Thyroid gland (tissue), 4 donors: ENCODE data around the gene ADCY5. TPM values are rescaled to one million over a fixed set of nuclear protein-coding genes. Genes with fewer than 3 reads are reported as not detected.

ENCODE experiments used
- DNase-seq, 2 donors: peaks; one replicate each; pipeline ENCODE4 v3.0.0-alpha.2; 2019
- H3K27ac ChIP-seq, 3 donors: fragments of 200-600 bp; sonication (generic); 1 replicate in 2 of 3; 2 replicates in 1 of 3; pipeline ENCODE4 v1.5.1; 2016 to 2019; ENCODE audit warnings: mild to moderate bottlenecking in 1 of 3, moderate library complexity in 1 of 3
- H3K27me3 ChIP-seq: fragments of 200-600 bp; sonication (generic); one replicate; pipeline ENCODE4 v1.5.1; 2019
- H3K36me3 ChIP-seq, 2 donors: fragments of 200-600 bp; sonication (generic); one replicate each; pipeline ENCODE4 v1.5.1; 2016 to 2019
- H3K4me1 ChIP-seq, 2 donors: fragments of 200-600 bp; sonication (generic); one replicate each; pipeline ENCODE4 v1.5.1; 2017 to 2019
- H3K4me3 ChIP-seq, 3 donors: fragments of 200-600 bp; sonication (generic); replicated peaks in 1 of 3; 1 replicate in 2 of 3; 2 replicates in 1 of 3; pipeline ENCODE4 v1.5.1; 2016; ENCODE audit warnings: mild to moderate bottlenecking in 1 of 3
- H3K9me3 ChIP-seq: fragments of 200-600 bp; sonication (generic); one replicate; pipeline ENCODE4 v1.5.1; 2017
- CTCF ChIP-seq, 6 experiments: fragments of 200-600 bp in 3 of 6; fragments of 450-650 bp in 3 of 6; sonication (generic) in 3 of 6; IDR thresholded peaks; one replicate each; pipeline ENCODE4 v1.5.1; 2016 to 2019; ENCODE audit warnings: antibody characterized with exemption in 6 of 6, mild to moderate bottlenecking in 2 of 6, inconsistent platforms in 1 of 6, moderate library complexity in 1 of 6
- POLR2A ChIP-seq, 2 donors: fragments of 450-650 bp; IDR thresholded peaks; one replicate each; pipeline ENCODE4 v1.6.1; 2017; ENCODE audit warnings: antibody characterized with exemption in 2 of 2, mild to moderate bottlenecking in 2 of 2, moderate library complexity in 1 of 2
- WGBS, 2 donors: methylation state at CpG; one replicate each; pipeline ENCODE4 v1.1.5; 2017; 5-methylcytosine and 5-hydroxymethylcytosine counted together
- intact Hi-C: fragments of 100-400 bp; cut with DNase I; formaldehyde crosslinking; loops from one replicate; pipeline ENCODE4 v1.15.1; 2023
- total RNA-seq, 4 donors: library from RNA; depleted of rRNA; stranded (reverse); fragments of >200 nt; gene quantifications; one replicate each; pipeline ENCODE4 v1.2.3, GENCODE V29; 2016

ADCY5 gene
- total RNA-seq, 4 donors from 2014 or later, result 0.78 to 2.7 (median 1.8) TPM

DNA sequence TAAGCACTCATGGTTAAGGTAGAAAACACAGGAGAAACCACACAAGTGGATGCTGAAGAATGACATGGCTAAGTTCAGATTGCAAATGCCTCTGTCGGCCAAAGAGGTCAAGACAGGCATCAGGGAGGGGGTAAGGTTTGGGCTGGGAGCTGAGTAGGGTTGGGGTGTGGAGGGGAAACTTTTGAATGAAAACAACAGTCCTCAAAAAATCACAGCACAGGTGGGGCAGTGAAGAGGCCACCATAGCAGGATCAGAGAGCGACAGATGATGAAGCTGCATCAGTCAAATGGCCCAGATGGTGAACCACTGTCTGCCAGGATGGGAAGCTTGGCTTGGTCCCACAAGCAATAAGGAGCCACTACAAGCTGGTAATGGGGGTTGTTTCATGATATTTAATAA is 74.9 kb downstream of the ADCY5 start:
- H3K36me3 ChIP-seq, result no peaks in the 10 kb centered on the region
- no peaks in the 10 kb centered on the region for H3K4me1 ChIP-seq
- H3K9me3 ChIP-seq, result no peaks in the 10 kb centered on the region
- H3K27me3 ChIP-seq, result no peaks in the 10 kb centered on the region
- H3K4me3 ChIP-seq, result no peak overlapping the region
- DNase-seq, result no peak
- WGBS, 2 donors, result 68% methylated on average over 2 of the region's 2 CpGs
- TF ChIP-seq POLR2A (IDR thresholded peaks at IDR 0.05) (no peak), CTCF (IDR thresholded peaks at IDR 0.05) (no peak)
- intact Hi-C loops, result no loop called here
- H3K27ac ChIP-seq, result no peak overlapping the region

GRCh38 chr3:123373474-123373987 is 75.4 kb downstream of the ADCY5 start:
- TF ChIP-seq POLR2A (IDR thresholded peaks at IDR 0.05), result no peak
- no peak for TF ChIP-seq CTCF (IDR thresholded peaks at IDR 0.05)
- H3K4me3 ChIP-seq, result no peak overlapping the region
- intact Hi-C loops, result no loop called here
- no peaks in the 10 kb centered on the region for H3K4me1 ChIP-seq
- no peak overlapping the region for H3K27ac ChIP-seq
- H3K27me3 ChIP-seq, result no peaks in the 10 kb centered on the region
- WGBS, 2 donors, result 24 to 29% methylated on average over 9 to 12 of the region's 13 CpGs
- DNase-seq, result peak; percentile 55 to 75
- H3K9me3 ChIP-seq, result no peaks in the 10 kb centered on the region
- no peaks in the 10 kb centered on the region for H3K36me3 ChIP-seq

DNA sequence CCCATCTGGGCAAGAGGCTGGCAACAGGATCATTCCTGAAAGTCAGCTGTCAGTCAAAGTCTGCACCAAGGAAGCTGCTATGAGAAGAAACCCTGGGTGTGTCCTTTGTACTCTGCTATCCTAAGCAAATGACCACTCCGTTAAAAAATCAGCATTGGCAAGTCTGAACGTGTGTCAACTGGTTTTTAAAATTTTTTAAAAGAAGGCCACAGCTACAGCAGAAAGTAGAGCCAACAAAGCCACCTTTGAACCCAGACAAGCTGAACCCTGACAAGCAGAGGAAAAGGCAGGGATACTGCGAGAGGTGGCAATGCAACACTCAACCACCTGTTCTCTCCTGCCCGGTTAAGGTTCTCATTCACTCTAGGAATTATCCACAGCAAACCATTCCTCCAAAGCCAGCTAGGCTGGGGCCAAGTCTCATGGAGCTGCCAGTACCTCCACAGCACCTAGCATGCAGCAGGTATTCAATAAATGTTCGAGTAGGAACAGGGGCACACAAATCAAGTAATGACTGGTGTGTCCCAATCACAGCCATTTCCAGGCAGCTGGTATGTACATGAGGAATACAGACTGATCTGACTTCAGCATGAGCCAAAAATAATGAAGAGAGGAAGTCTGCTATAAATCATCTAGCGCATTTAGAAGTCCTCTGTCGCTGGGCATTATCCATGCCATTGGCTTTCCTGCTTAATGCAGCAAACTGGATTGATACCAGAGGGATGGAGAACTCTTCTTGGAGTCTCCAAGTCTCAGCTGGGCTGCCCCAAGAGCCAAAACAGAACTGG is 76.0 kb downstream of the ADCY5 start:
- intact Hi-C loops, result no loop called here
- H3K27me3 ChIP-seq, result no peaks in the 10 kb centered on the region
- H3K4me1 ChIP-seq, result no peaks in the 10 kb centered on the region
- no peaks in the 10 kb centered on the region for H3K36me3 ChIP-seq
- DNase-seq, result no peak
- no peak overlapping the region for H3K27ac ChIP-seq
- TF ChIP-seq POLR2A (IDR thresholded peaks at IDR 0.05), result no peak
- no peak for TF ChIP-seq CTCF (IDR thresholded peaks at IDR 0.05)
- no peaks in the 10 kb centered on the region for H3K9me3 ChIP-seq
- no peak overlapping the region for H3K4me3 ChIP-seq
- 76 to 77% methylated on average over 7 of the region's 7 CpGs for WGBS, 2 donors

DNA sequence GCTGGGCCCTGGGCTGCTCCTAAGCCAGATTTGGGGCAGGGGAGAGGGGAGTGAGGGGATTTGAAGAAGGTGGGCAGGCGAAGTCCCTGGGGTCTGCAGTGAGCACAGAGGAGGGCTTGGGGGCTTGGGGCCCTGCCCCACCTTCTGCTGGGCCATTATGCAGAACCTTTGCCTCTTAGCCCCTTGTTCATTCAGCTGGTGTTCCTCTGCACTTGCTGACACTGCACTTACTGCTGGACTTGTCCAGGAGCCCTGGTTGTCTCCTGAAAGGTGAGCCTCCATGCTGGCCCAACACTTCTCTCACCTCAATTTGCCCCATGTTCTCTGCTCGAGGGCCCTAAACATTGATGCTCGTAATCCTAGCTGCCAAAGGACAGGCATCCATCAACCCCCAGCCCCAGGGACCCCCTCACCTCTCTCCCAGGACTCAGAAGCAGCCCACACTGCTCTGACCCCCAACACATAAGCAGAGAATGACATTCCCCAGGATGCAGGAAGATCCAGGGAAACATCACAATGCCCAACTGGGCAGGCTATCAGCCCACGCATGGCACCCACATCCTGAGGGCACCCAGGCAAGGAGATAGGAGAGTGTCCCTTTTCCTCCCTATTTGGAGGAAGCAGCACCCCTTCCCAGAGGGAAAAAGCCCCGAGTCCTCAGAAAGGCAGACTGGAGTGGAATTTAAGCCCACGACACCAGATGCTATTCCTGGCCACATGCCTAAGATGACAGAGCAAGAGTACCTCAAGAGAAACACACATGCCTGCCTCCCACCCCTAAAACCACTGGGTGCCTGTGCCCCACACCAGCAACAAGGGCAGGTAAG is 76.8 kb downstream of the ADCY5 start:
- Histone ChIP-seq H3K4me1 (no peaks in the 10 kb centered on the region), H3K4me3 (no peak overlapping the region), H3K27me3 (no peaks in the 10 kb centered on the region), H3K27ac (no peak overlapping the region), H3K9me3 (no peaks in the 10 kb centered on the region), H3K36me3 (no peaks in the 10 kb centered on the region)
- no peak for DNase-seq
- intact Hi-C loops, result no loop called here
- WGBS, 2 donors, result 75 to 76% methylated on average over 5 to 6 of the region's 6 CpGs
- TF ChIP-seq CTCF (IDR thresholded peaks at IDR 0.05) (no peak), POLR2A (IDR thresholded peaks at IDR 0.05) (no peak)

- Histone ChIP-seq H3K36me3 (no peaks in the 10 kb centered on the region), H3K4me1 (no peaks in the 10 kb centered on the region), H3K9me3 (no peaks in the 10 kb centered on the region), H3K27ac (no peak overlapping the region), H3K27me3 (no peaks in the 10 kb centered on the region), H3K4me3 (no peak overlapping the region)
- intact Hi-C loops, result no loop called here
- no peak for TF ChIP-seq POLR2A (IDR thresholded peaks at IDR 0.05)
- TF ChIP-seq CTCF (IDR thresholded peaks at IDR 0.05), result no peak
- DNase-seq, result no peak
- WGBS, 2 donors, result 68 to 85% methylated on average over 6 to 10 of the region's 10 CpGs
Measured at GRCh38 chr3:123371426-123371825, 77.5 kb downstream of the ADCY5 start.
